ENCODE data around the gene BRD1.

BRD1 gene

GRCh38 chr22:49779211-49779610 lies 48.5 kb downstream of the BRD1 start:
- no peaks in the 10 kb centered on the region for H3K9me3 ChIP-seq (ENCODE audit: control insufficient read depth, insufficient read depth, low read length)
- no peaks in the 10 kb centered on the region for H3K4me1 ChIP-seq (ENCODE audit: control insufficient read depth, insufficient read depth, low read length)
- H3K9ac ChIP-seq (ENCODE audit: low read depth, low read length): no peak overlapping the region
- no peaks in the 10 kb centered on the region for H3K27me3 ChIP-seq (ENCODE audit: control insufficient read depth, insufficient read depth, low read length)
- no peak overlapping the region for H3K4me3 ChIP-seq (ENCODE audit: low read depth, low read length)
- H3K27ac ChIP-seq (ENCODE audit: low read depth, low read length): no peak overlapping the region
- H3K36me3 ChIP-seq (ENCODE audit: control insufficient read depth, insufficient read depth, low read length): peaks cover 46% of the 10 kb centered on the region

GRCh38 chr22:49777569-49778249 lies 50.0 kb downstream of the BRD1 start:
- H3K36me3 ChIP-seq (ENCODE audit: control insufficient read depth, insufficient read depth, low read length): peaks cover 45% of the 10 kb centered on the region

GRCh38 chr22:49776891-49777290 lies 50.8 kb downstream of the BRD1 start:
- Histone ChIP-seq H3K4me1 (ENCODE audit: control insufficient read depth, insufficient read depth, low read length) (no peaks in the 10 kb centered on the region), H3K36me3 (ENCODE audit: control insufficient read depth, insufficient read depth, low read length) (peaks cover 47% of the 10 kb centered on the region)

More at GRCh38 chr22:49777569-49778249, 50.0 kb downstream of the BRD1 start:
- no peak overlapping the region for H3K27ac ChIP-seq (ENCODE audit: low read depth, low read length)
- H3K9ac ChIP-seq (ENCODE audit: low read depth, low read length): no peak overlapping the region
- no peaks in the 10 kb centered on the region for H3K4me1 ChIP-seq (ENCODE audit: control insufficient read depth, insufficient read depth, low read length)
- H3K9me3 ChIP-seq (ENCODE audit: control insufficient read depth, insufficient read depth, low read length): no peaks in the 10 kb centered on the region
- no peaks in the 10 kb centered on the region for H3K27me3 ChIP-seq (ENCODE audit: control insufficient read depth, insufficient read depth, low read length)
- H3K4me3 ChIP-seq (ENCODE audit: low read depth, low read length): no peak overlapping the region

GRCh38 chr22:49775867-49776511 lies 51.7 kb downstream of the BRD1 start:
- H3K27me3 ChIP-seq (ENCODE audit: control insufficient read depth, insufficient read depth, low read length): no peaks in the 10 kb centered on the region
- H3K4me3 ChIP-seq (ENCODE audit: low read depth, low read length): no peak overlapping the region
- no peak overlapping the region for H3K27ac ChIP-seq (ENCODE audit: low read depth, low read length)
- H3K9me3 ChIP-seq (ENCODE audit: control insufficient read depth, insufficient read depth, low read length): no peaks in the 10 kb centered on the region
- H3K9ac ChIP-seq (ENCODE audit: low read depth, low read length): no peak overlapping the region
- H3K36me3 ChIP-seq (ENCODE audit: control insufficient read depth, insufficient read depth, low read length): peaks cover 43% of the 10 kb centered on the region
- no peaks in the 10 kb centered on the region for H3K4me1 ChIP-seq (ENCODE audit: control insufficient read depth, insufficient read depth, low read length)

More at GRCh38 chr22:49776891-49777290, 50.8 kb downstream of the BRD1 start:
- Histone ChIP-seq H3K27me3 (ENCODE audit: control insufficient read depth, insufficient read depth, low read length) (no peaks in the 10 kb centered on the region), H3K9me3 (ENCODE audit: control insufficient read depth, insufficient read depth, low read length) (no peaks in the 10 kb centered on the region), H3K4me3 (ENCODE audit: low read depth, low read length) (no peak overlapping the region), H3K27ac (ENCODE audit: low read depth, low read length) (no peak overlapping the region), H3K9ac (ENCODE audit: low read depth, low read length) (no peak overlapping the region)

- no peak overlapping the region for H3K4me3 ChIP-seq (ENCODE audit: low read depth, low read length)
- H3K27me3 ChIP-seq (ENCODE audit: control insufficient read depth, insufficient read depth, low read length): no peaks in the 10 kb centered on the region
- peaks cover 43% of the 10 kb centered on the region for H3K36me3 ChIP-seq (ENCODE audit: control insufficient read depth, insufficient read depth, low read length)
- no peak overlapping the region for H3K27ac ChIP-seq (ENCODE audit: low read depth, low read length)
- no peaks in the 10 kb centered on the region for H3K4me1 ChIP-seq (ENCODE audit: control insufficient read depth, insufficient read depth, low read length)
- H3K9ac ChIP-seq (ENCODE audit: low read depth, low read length): no peak overlapping the region
- H3K9me3 ChIP-seq (ENCODE audit: control insufficient read depth, insufficient read depth, low read length): no peaks in the 10 kb centered on the region
Observed at GRCh38 chr22:49775191-49775866, 52.3 kb downstream of the BRD1 start.

GRCh38 chr22:49774499-49775151 lies 53.0 kb downstream of the BRD1 start:
- Histone ChIP-seq H3K9me3 (ENCODE audit: control insufficient read depth, insufficient read depth, low read length) (no peaks in the 10 kb centered on the region), H3K9ac (ENCODE audit: low read depth, low read length) (no peak overlapping the region), H3K4me3 (ENCODE audit: low read depth, low read length) (no peak overlapping the region), H3K27me3 (ENCODE audit: control insufficient read depth, insufficient read depth, low read length) (no peaks in the 10 kb centered on the region), H3K27ac (ENCODE audit: low read depth, low read length) (no peak overlapping the region), H3K4me1 (ENCODE audit: control insufficient read depth, insufficient read depth, low read length) (no peaks in the 10 kb centered on the region), H3K36me3 (ENCODE audit: control insufficient read depth, insufficient read depth, low read length) (peaks cover 43% of the 10 kb centered on the region)

- Histone ChIP-seq H3K27ac (ENCODE audit: low read depth, low read length) (no peak overlapping the region), H3K9me3 (ENCODE audit: control insufficient read depth, insufficient read depth, low read length) (no peaks in the 10 kb centered on the region), H3K4me3 (ENCODE audit: low read depth, low read length) (no peak overlapping the region), H3K4me1 (ENCODE audit: control insufficient read depth, insufficient read depth, low read length) (no peaks in the 10 kb centered on the region), H3K27me3 (ENCODE audit: control insufficient read depth, insufficient read depth, low read length) (no peaks in the 10 kb centered on the region), H3K9ac (ENCODE audit: low read depth, low read length) (no peak overlapping the region), H3K36me3 (ENCODE audit: control insufficient read depth, insufficient read depth, low read length) (peaks cover 43% of the 10 kb centered on the region)
Observed at GRCh38 chr22:49774046-49774445, 53.6 kb downstream of the BRD1 start.

- H3K4me3 ChIP-seq (ENCODE audit: low read depth, low read length): no peak overlapping the region
- H3K9me3 ChIP-seq (ENCODE audit: control insufficient read depth, insufficient read depth, low read length): no peaks in the 10 kb centered on the region
- H3K4me1 ChIP-seq (ENCODE audit: control insufficient read depth, insufficient read depth, low read length): no peaks in the 10 kb centered on the region
- H3K9ac ChIP-seq (ENCODE audit: low read depth, low read length): no peak overlapping the region
- H3K27ac ChIP-seq (ENCODE audit: low read depth, low read length): no peak overlapping the region
- H3K36me3 ChIP-seq (ENCODE audit: control insufficient read depth, insufficient read depth, low read length): peaks cover 43% of the 10 kb centered on the region
- no peaks in the 10 kb centered on the region for H3K27me3 ChIP-seq (ENCODE audit: control insufficient read depth, insufficient read depth, low read length)
Observed at GRCh38 chr22:49773531-49773930, 54.1 kb downstream of the BRD1 start.

GRCh38 chr22:49772692-49773091 lies 55.0 kb downstream of the BRD1 start:
- no peaks in the 10 kb centered on the region for H3K9me3 ChIP-seq (ENCODE audit: control insufficient read depth, insufficient read depth, low read length)
- no peak overlapping the region for H3K27ac ChIP-seq (ENCODE audit: low read depth, low read length)
- peaks cover 40% of the 10 kb centered on the region for H3K36me3 ChIP-seq (ENCODE audit: control insufficient read depth, insufficient read depth, low read length)
- H3K27me3 ChIP-seq (ENCODE audit: control insufficient read depth, insufficient read depth, low read length): no peaks in the 10 kb centered on the region
- no peaks in the 10 kb centered on the region for H3K4me1 ChIP-seq (ENCODE audit: control insufficient read depth, insufficient read depth, low read length)
- no peak overlapping the region for H3K9ac ChIP-seq (ENCODE audit: low read depth, low read length)
- no peak overlapping the region for H3K4me3 ChIP-seq (ENCODE audit: low read depth, low read length)

- no peaks in the 10 kb centered on the region for H3K4me1 ChIP-seq (ENCODE audit: control insufficient read depth, insufficient read depth, low read length)
- H3K9me3 ChIP-seq (ENCODE audit: control insufficient read depth, insufficient read depth, low read length): peaks cover 3% of the 10 kb centered on the region
- peaks cover 33% of the 10 kb centered on the region for H3K36me3 ChIP-seq (ENCODE audit: control insufficient read depth, insufficient read depth, low read length)
- peak overlapping the region; percentile 51 for H3K4me3 ChIP-seq (ENCODE audit: low read depth, low read length)
- H3K27me3 ChIP-seq (ENCODE audit: control insufficient read depth, insufficient read depth, low read length): no peaks in the 10 kb centered on the region
- H3K9ac ChIP-seq (ENCODE audit: low read depth, low read length): no peak overlapping the region
- H3K27ac ChIP-seq (ENCODE audit: low read depth, low read length): no peak overlapping the region
Observed at GRCh38 chr22:49771266-49772065, 56.2 kb downstream of the BRD1 start.

Measured in HUES48 (cell line).